ENCODE measurements around the gene CDH11. TPM values are rescaled to one million over a fixed set of nuclear protein-coding genes. Genes with fewer than 3 reads are reported as not detected.

Gene CDH11
- total RNA-seq, 1 donor from 2014 or later: 31.7 TPM

DNA sequence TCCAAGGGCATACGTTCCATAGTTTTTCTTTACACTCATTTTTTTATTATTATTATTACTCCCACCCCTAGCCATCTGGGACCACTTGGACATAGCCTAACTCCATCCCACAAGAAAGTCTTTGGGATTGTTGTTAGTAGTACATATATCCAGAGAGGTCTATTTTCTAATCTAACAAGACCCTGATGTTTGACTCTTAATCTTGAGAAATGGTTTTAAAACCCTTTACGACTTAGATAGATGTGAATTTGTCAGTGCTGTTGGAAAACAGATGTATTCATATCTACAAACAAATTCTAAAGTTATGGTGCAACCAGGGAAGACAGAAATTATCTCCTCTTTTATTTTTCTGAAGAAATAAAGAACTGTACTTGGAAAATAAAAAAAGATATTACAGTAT is 197.8 kb downstream of the CDH11 start:
- Mint-ChIP-seq H3K4me3 (no peak overlapping the region), H3K9me3 (peaks cover 20% of the 10 kb centered on the region), H3K4me1 (no peaks in the 10 kb centered on the region), H3K36me3 (ENCODE audit: low read depth) (peaks cover 10% of the 10 kb centered on the region), H3K27ac (ENCODE audit: unreplicated experiment) (no peak overlapping the region), H3K27me3 (ENCODE audit: low read depth) (peaks cover 13% of the 10 kb centered on the region)
- TF ChIP-seq, protein P1, sequence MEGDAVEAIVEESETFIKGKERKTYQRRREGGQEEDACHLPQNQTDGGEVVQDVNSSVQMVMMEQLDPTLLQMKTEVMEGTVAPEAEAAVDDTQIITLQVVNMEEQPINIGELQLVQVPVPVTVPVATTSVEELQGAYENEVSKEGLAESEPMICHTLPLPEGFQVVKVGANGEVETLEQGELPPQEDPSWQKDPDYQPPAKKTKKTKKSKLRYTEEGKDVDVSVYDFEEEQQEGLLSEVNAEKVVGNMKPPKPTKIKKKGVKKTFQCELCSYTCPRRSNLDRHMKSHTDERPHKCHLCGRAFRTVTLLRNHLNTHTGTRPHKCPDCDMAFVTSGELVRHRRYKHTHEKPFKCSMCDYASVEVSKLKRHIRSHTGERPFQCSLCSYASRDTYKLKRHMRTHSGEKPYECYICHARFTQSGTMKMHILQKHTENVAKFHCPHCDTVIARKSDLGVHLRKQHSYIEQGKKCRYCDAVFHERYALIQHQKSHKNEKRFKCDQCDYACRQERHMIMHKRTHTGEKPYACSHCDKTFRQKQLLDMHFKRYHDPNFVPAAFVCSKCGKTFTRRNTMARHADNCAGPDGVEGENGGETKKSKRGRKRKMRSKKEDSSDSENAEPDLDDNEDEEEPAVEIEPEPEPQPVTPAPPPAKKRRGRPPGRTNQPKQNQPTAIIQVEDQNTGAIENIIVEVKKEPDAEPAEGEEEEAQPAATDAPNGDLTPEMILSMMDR (conservative IDR thresholded peaks at IDR 0.05): no peak
- DNase-seq (ENCODE audit: low read depth, low spot score): no peak

DNA sequence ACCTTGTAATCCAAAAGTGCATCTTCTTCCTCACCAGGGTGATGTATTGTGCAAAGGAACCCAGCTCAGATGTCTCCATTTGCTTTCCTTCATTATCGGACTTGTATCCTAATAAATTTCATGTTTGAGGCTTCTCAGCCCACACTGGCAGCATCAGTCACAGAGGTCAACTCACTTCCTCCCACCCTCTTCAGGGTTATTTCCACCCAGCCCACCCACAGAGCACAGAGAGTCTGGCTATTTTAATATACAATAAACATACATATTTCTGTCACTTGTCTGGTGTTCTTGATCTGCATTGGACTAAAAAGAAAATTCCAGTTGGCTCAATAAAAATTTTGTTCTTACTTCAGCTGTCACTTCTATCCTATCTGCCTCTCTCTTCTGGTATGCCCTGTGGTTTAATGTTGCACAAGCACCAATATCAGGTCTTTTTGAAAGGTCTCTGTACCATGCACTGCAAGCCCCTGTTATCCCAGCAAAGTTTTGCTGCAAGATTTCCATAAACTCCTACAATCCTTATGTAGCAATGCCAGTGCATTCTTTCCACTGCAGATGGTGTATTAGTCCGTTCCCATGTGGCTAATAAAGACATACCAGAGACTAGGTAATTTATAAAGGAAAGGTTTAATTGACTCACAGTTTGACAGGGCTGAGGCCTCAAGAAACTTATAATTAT is 201.8 kb downstream of the CDH11 start:
- DNase-seq (ENCODE audit: low read depth, low spot score): no peak
- H3K36me3 Mint-ChIP-seq (ENCODE audit: low read depth): peaks cover 3% of the 10 kb centered on the region
- no peak overlapping the region for H3K27ac Mint-ChIP-seq (ENCODE audit: unreplicated experiment)
- TF ChIP-seq, protein P1 (conservative IDR thresholded peaks at IDR 0.05): no peak
- no peak overlapping the region for H3K4me3 Mint-ChIP-seq
- no peaks in the 10 kb centered on the region for H3K4me1 Mint-ChIP-seq
- peaks cover 12% of the 10 kb centered on the region for H3K27me3 Mint-ChIP-seq (ENCODE audit: low read depth)
- H3K9me3 Mint-ChIP-seq: peaks cover 16% of the 10 kb centered on the region

DNA sequence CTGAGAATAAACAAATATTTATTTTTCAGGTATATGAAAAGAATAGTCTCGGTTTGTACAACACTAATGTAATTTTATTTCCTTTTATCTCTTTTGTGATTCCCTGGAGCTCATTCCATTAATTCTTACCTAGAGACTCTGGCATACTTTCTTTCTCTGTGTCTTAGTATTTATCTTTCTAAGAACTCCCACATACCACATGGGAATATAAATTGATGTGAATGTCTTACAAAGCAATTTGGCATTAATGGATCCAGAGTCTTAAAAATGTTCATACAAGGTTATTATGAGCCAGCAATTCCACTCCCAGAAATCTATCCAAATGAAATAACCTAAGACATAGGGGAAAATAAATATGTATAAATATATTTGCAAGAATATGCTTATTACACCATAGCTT is 202.7 kb downstream of the CDH11 start:
- Mint-ChIP-seq H3K9me3 (peaks cover 16% of the 10 kb centered on the region), H3K36me3 (ENCODE audit: low read depth) (peaks cover 3% of the 10 kb centered on the region), H3K4me1 (no peaks in the 10 kb centered on the region), H3K27me3 (ENCODE audit: low read depth) (peaks cover 12% of the 10 kb centered on the region), H3K4me3 (no peak overlapping the region), H3K27ac (ENCODE audit: unreplicated experiment) (no peak overlapping the region)
- no peak for DNase-seq (ENCODE audit: low read depth, low spot score)
- TF ChIP-seq, protein P1 (conservative IDR thresholded peaks at IDR 0.05): no peak

DNA sequence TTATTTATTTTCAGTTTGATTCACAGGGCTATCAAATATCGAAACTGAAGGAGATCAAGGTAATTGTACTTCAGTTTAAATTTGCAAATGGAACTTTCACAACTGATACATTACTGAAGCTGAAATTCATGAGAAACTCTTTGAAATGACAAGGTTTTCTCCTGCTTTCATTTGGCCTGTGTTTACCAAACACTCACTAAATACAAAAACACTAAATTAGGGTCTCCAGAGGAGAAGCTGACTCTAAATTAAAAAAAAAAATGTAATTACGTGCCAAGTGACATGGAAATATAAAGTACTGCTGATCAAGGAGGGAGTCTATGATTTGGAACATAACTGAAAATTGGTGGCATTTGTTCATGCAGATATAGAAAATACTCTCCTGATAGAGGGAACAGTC is 205.8 kb downstream of the CDH11 start:
- DNase-seq (ENCODE audit: low read depth, low spot score): no peak
- H3K4me1 Mint-ChIP-seq: no peaks in the 10 kb centered on the region
- TF ChIP-seq, protein P1 (conservative IDR thresholded peaks at IDR 0.05): no peak
- no peak overlapping the region for H3K4me3 Mint-ChIP-seq
- no peaks in the 10 kb centered on the region for H3K36me3 Mint-ChIP-seq (ENCODE audit: low read depth)
- peaks cover 3% of the 10 kb centered on the region for H3K27me3 Mint-ChIP-seq (ENCODE audit: low read depth)
- peaks cover 9% of the 10 kb centered on the region for H3K9me3 Mint-ChIP-seq
- no peak overlapping the region for H3K27ac Mint-ChIP-seq (ENCODE audit: unreplicated experiment)

DNA sequence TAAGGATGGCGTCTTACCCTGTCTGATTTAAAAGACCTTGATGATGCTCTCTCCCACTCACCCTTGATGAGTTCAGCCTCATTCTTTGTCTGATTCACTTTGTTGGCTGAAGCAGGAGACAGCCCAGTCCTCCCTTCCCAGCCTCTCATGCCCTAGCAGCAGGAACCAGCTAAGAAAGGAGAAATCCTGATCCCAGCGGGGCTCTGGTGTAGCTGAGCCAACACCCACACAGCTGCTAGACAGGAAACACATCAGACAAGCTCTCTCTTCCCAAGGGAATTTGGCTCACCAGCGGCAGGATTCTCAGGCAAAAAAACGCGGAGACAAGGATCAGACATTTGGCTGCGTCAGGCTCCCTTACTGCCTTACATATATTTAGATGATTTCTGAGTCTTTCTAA is 211.5 kb downstream of the CDH11 start:
- H3K4me1 Mint-ChIP-seq: peaks cover 4% of the 10 kb centered on the region

More for the DNA sequence above, 211.5 kb downstream of the CDH11 start:
- Mint-ChIP-seq H3K27me3 (ENCODE audit: low read depth) (no peaks in the 10 kb centered on the region), H3K36me3 (ENCODE audit: low read depth) (no peaks in the 10 kb centered on the region), H3K4me3 (no peak overlapping the region), H3K27ac (ENCODE audit: unreplicated experiment) (peak overlapping the region; percentile 94), H3K9me3 (no peaks in the 10 kb centered on the region)
- TF ChIP-seq, protein P1 (conservative IDR thresholded peaks at IDR 0.05): no peak
- no peak for DNase-seq (ENCODE audit: low read depth, low spot score)
